Lung (tissue), 12 donors: Measurements from ENCODE around the gene ADD2. TPM values are rescaled to one million over a fixed set of nuclear protein-coding genes. Genes with fewer than 3 reads are reported as not detected.

Experiments
- ATAC-seq: fragments of 200-7000 bp; cut with Tn5 transposase; one replicate; pipeline ENCODE4 v1.9.1; 2020; ENCODE audit warnings: moderate number of reproducible peaks; ENCODE audit not compliant: insufficient read depth, low FRiP score
- DNase-seq, 3 donors: peaks; one replicate each; pipeline ENCODE4 v3.0.0-alpha.2; 2013 to 2017
- H3K27ac ChIP-seq, 2 donors: one replicate each; pipeline ENCODE4 v1.5.1; 2013; ENCODE audit warnings: mild to moderate bottlenecking in 2 of 2, moderate library complexity in 2 of 2, control low read depth in 1 of 2, inconsistent platforms in 1 of 2, low read depth in 1 of 2, low read length in 1 of 2
- H3K27me3 ChIP-seq, 3 donors: one replicate each; pipeline ENCODE4 v1.5.1; 2013; ENCODE audit warnings: low read length in 2 of 3; ENCODE audit not compliant: control insufficient read depth in 3 of 3, insufficient read depth in 3 of 3
- H3K36me3 ChIP-seq, 4 donors: one replicate each; pipeline ENCODE4 v1.5.1; 2013; ENCODE audit warnings: low read length in 4 of 4, mild to moderate bottlenecking in 1 of 4, moderate library complexity in 1 of 4; ENCODE audit not compliant: control insufficient read depth in 4 of 4, insufficient read depth in 4 of 4
- H3K4me1 ChIP-seq, 5 donors: one replicate each; pipeline ENCODE4 v1.5.1; 2013; ENCODE audit warnings: low read length in 5 of 5, mild to moderate bottlenecking in 2 of 5, moderate library complexity in 1 of 5; ENCODE audit not compliant: control insufficient read depth in 5 of 5, insufficient read depth in 5 of 5
- H3K4me3 ChIP-seq: one replicate; pipeline ENCODE4 v1.5.1; 2013; ENCODE audit warnings: mild to moderate bottlenecking, control low read depth, moderate library complexity
- H3K9ac ChIP-seq, 2 donors: one replicate each; pipeline ENCODE4 v1.5.1; 2013; ENCODE audit warnings: low read length in 2 of 2, control low read depth in 1 of 2; ENCODE audit not compliant: insufficient read depth in 1 of 2
- H3K9me3 ChIP-seq, 4 donors: one replicate each; pipeline ENCODE4 v1.5.1; 2013; ENCODE audit warnings: low read length in 3 of 4, mild to moderate bottlenecking in 1 of 4, moderate library complexity in 1 of 4; ENCODE audit not compliant: control insufficient read depth in 4 of 4, insufficient read depth in 3 of 4
- CTCF ChIP-seq: IDR thresholded peaks from 2 replicates; pipeline ENCODE4 v1.5.1; 2012; ENCODE audit warnings: mild to moderate bottlenecking; ENCODE audit errors: control extremely low read depth, extremely low read depth
- WGBS, 2 donors: extraction: QIAGEN DNeasy Blood & Tissue Kit; methylation state at CpG; one replicate each; pipeline ENCODE4 v1.1.7; 2013; 5-methylcytosine and 5-hydroxymethylcytosine counted together
- polyA plus RNA-seq, 2 donors: library from polyadenylated mRNA; stranded (reverse); fragments of 200-250 nt; gene quantifications; one replicate each; pipeline ENCODE4 v1.2.1, GENCODE V29; 2013
- total RNA-seq, 2 donors: library from RNA; depleted of rRNA in 1 of 2; stranded (reverse); fragments of >200 nt in 1 of 2; gene quantifications; one replicate each; pipeline ENCODE4 v1.2.1, GENCODE V29; 2014 to 2021
- donor health status: control.
- donor health status: control.
- donor health status: Bipolar disorder and iron deficiency.
- donor health status: healthy.
- donor health status: DM: yes; HTN: yes; CAD: no.

Gene ADD2
- total and polyA plus RNA-seq, 4 donors, result 0.35 to 5.9 (median 1.8) TPM

- Histone ChIP-seq H3K27ac (no peak overlapping the region), H3K4me1 (no peaks in the 10 kb centered on the region), H3K36me3 (no peaks in the 10 kb centered on the region), H3K27me3 (no peaks in the 10 kb centered on the region), H3K9me3 (peaks cover 0 to 2% (median 0%) of the 10 kb centered on the region in 4 donors), H3K9ac (no peak overlapping the region), H3K4me3 (no peak overlapping the region)
- ATAC-seq (no peak), DNase-seq (no peak)
- 95% methylated on average over 6 of the region's 6 CpGs for WGBS, 2 donors
- TF ChIP-seq CTCF, result no peak
Observed at GRCh38 chr2:70696142-70696541, 71.9 kb downstream of the ADD2 start.

GRCh38 chr2:70692256-70692655 lies 75.7 kb downstream of the ADD2 start:
- Histone ChIP-seq H3K27me3 (no peaks in the 10 kb centered on the region), H3K9ac (no peak overlapping the region), H3K4me3 (no peak overlapping the region), H3K27ac (no peak overlapping the region), H3K4me1 (peaks cover 0 to 3% (median 0%) of the 10 kb centered on the region in 5 donors), H3K36me3 (no peaks in the 10 kb centered on the region), H3K9me3 (peaks cover 0 to 2% (median 0%) of the 10 kb centered on the region in 4 donors)
- WGBS, 2 donors, result 95 to 96% methylated on average over 17 of the region's 17 CpGs
- DNase-seq (no peak), ATAC-seq (no peak)
- no peak for TF ChIP-seq CTCF

GRCh38 chr2:70691497-70692140 lies 76.4 kb downstream of the ADD2 start:
- Histone ChIP-seq H3K36me3 (no peaks in the 10 kb centered on the region), H3K9ac (no peak overlapping the region), H3K27ac (no peak overlapping the region), H3K27me3 (no peaks in the 10 kb centered on the region), H3K9me3 (peaks cover 0 to 5% (median 0%) of the 10 kb centered on the region in 4 donors), H3K4me1 (peaks cover 0 to 3% (median 0%) of the 10 kb centered on the region in 5 donors), H3K4me3 (no peak overlapping the region)
- ATAC-seq, result no peak
- no peak for TF ChIP-seq CTCF
- 89 to 93% methylated on average over 7 to 8 of the region's 8 CpGs for WGBS, 2 donors
- no peak for DNase-seq

GRCh38 chr2:70690846-70691245 lies 77.2 kb downstream of the ADD2 start:
- Histone ChIP-seq H3K9me3 (peaks cover 0 to 5% (median 0%) of the 10 kb centered on the region in 4 donors), H3K4me3 (no peak overlapping the region), H3K9ac (no peak overlapping the region), H3K36me3 (no peaks in the 10 kb centered on the region), H3K27ac (no peak overlapping the region), H3K27me3 (no peaks in the 10 kb centered on the region), H3K4me1 (peaks cover 0 to 3% (median 0%) of the 10 kb centered on the region in 5 donors)
- WGBS, 2 donors, result 82 to 96% methylated on average over 3 of the region's 3 CpGs
- DNase-seq (no peak), ATAC-seq (no peak)
- TF ChIP-seq CTCF, result no peak
